Umbilical cord (tissue), 2 donors: ENCODE data around the gene FAM24A. TPM values are rescaled to one million over a fixed set of nuclear protein-coding genes. Genes with fewer than 3 reads are reported as not detected.

Source experiments
- DNase-seq: peaks from one replicate; pipeline ENCODE4 v3.0.0-alpha.2; 2015; ENCODE audit warnings: low spot score
- total RNA-seq: library from RNA; depleted of rRNA; stranded (reverse); fragments of >200 nt; gene quantifications from one replicate; pipeline ENCODE4 v1.2.3, GENCODE V29; 2014; ENCODE audit warnings: low replicate concordance; ENCODE audit not compliant: insufficient read depth

Gene FAM24A
- total RNA-seq, 1 donor from 2014 or later = not detected

DNA sequence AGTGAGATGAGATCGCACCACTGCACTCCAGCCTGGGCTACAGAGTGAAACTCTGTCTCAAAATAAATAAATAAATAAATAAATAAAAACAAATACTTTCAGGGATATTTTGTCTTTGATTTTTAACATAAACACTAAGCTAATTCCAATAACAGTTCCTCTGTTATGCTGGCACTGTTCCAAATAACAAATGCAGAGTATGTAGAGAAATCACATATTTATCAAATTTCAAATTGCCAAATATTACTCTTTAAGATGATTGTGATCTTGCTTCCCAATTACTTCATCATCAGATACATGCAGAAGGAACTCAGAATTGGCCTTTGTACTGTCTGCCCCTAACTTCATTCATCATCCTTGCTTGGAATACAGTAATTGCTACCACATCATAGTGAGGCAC lies 19.7 kb downstream of the FAM24A start:
- DNase-seq = no peak

DNA sequence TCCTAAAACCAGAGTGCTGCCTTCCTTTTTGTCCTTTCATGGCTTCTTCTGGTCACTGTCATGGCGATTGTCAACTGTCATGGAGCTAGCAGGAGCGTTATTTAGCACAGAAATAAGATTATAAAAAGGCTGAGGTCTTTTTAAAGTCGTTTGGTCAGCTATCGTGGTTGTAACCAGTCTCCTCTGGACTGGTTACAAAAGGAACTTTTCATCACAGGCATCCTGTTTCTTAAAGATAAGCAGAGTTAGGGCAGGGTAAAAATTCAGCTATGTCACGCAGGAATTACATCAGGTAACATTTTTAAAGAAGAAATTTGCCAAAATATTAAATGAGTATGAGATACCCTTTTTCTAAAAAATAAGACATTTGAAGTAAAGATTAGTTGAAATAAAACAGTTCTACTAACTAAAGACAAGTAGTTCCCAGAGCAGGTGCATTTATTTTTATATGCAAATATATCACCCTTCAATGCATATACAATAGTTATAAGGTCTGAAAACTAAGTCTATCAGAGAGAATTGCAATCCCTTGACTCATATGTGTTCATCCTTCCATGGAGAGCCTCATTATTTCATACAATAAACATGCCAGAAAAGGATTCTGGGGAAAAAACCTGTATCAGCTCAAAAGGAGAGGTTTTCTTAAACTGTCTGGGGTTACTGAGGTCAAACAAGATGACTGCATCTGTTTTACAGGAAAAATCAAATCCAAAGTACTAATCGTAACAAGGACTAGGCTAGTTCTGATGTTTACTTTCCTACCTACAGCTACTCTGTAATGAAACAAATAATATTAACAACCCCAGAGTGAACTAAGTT lies 20.9 kb downstream of the FAM24A start:
- peak; percentile 4 for DNase-seq

DNA sequence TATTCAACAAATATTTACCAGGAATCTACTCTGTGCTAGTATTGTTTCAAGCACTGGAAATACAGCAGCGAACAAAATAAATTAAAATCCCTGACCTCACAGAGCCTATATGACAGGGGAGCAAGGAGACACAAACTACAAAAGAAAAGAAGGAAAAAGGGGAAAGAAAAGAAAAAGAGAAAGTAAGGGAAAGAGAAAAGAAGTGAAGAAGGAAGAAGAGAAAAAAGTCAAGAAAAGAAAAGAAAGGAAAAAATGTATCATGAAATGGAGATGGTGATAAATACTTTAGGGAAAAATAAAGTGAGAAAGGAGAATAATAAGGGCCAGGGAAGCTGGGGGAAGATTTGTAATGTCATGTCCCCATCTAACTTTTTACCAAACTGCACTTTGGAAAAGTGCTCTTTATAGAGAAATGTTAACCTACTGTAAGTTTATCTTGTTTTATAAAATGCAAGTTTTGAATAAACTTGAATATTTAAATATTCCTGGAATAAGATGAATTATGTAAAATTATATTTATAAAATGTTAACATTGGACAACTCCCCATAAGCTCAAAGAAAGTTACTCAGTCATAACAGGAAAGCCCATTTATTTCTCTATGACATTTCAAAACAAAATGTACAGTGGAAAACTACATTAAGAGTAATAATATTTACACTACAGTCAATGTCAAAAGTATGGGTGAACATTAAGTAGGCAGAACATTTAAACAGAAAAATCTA lies 28.9 kb downstream of the FAM24A start:
- DNase-seq = no peak

DNA sequence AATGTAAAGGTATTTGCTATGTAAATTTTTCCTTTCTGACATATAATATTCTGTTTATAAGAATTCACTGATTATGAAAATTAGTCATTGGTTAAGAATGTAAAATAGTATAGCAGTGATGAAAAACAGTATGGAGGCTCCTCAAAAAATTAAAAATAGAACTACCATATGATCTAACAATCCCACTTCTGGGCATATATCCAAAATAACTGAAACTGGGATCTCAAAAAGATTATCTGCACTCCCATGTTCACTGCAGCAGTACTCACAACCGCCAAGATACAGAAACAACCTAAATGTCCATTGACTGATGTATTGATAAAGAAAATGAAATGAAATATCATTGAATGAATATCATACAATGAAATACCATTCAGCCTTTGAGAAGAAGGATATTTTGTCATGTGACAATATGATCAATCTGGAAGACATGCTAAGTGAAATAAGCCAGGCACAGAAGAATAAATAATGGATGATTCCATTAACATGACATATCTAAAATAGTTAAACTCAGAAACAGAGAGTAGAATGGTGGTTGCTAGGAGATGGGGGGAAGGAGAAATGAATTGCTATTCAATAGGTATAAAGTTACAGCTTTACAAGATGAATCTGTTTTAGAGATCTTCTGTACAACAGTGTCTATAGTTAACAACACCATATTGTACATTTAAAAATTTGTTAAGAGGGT lies 29.6 kb downstream of the FAM24A start:
- peak; percentile 90 for DNase-seq

DNA sequence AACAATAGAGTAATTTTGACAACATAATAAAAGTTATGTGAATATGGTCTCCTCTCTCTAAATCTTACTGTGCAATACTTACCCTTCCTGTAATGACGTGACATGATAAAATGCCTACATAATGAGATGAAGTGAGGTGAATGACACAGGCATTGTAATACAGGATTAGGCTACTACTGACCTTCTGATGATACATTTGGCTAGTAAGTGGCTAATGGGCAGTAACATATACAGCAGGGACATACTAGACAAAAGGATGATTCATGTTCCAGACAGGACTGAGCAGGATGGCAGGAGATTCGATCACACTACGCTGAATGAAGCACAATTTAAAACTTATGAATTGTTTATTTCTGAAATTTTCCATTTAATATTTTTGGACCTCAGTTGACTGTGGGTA lies 38.9 kb downstream of the FAM24A start:
- DNase-seq = no peak

DNA sequence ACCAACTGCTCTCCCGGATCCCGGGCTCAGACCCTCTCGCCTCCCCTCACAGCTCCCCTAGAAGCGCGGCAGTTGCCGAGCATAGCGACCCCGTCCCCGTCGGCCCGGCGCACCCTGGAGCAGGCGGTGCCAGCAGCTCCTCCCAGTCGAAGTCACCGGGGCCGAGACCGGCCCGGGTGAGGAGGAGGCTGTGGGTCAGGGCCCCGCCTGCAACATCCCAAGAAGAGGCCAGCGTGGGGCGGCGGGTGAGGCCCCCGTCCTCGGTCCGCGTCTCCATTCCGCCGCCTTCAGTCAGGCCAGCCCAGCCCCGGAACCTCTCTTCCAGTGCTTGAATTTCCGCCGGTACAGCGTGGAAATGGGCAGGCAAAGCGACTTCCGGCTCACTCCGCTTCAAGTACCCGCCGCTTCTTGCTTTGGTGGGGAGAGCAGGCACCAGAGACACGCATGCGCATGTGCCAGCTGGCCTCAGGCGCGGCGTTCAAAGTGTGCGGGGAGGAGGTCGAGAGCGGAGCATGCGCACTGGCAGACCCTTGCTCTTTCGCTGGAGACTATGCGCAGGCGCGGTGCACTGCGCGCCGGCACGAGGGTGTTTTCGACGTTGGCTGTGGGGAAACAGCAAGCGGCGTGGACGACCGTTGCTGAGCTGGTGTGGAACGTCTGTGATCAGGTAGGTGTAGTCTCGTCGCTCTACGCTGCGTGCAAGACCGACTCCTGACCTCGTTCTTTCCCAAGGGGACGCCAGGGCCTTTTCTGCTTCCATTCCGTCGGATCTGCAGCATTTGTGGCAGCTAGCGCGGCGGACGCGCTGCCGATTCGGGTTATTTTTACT lies 43.7 kb downstream of the FAM24A start, which contains the start of gene C10orf88:
C10orf88 (minus strand) TSS at position 326 of the 829 bp plus-strand sequence; CDS start at position 277, 49 bp downstream.
- peak; percentile 99 for DNase-seq

DNA sequence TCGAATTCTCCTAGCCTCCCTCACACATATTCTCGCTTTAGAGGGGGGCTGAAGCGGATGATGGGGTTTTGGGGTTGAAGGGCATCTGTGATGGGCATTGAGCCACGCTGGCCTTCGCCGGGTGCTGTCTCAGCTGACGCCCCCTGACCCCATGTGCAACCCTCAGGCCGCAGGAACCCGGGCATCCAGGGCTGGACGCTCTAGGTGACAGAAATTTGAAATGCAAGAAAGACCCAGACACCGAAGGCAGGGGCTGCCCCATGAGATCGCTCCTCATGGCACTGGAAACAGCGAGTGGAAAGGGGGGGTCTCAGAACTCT lies 44.3 kb downstream of the FAM24A start:
- no peak for DNase-seq

DNA sequence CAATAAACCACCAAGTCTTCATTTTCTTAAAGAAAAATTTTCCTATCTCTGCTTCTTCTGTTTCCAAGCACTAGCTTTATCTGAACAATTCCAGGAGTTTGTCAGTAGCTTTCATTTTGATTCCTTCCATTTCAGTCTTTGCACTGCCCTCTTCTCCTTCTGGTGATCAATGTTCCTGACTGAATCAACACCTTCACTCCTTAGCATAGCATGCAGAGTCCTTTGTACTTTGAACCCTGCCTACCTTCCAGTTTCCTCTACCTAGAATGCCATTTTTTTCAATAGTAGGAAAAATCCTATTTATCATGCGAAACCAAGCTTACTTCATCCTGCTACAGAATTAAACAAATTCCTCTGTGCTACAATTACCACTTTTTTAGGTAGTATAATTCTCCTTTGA lies 45.5 kb downstream of the FAM24A start:
- DNase-seq = no peak

DNA sequence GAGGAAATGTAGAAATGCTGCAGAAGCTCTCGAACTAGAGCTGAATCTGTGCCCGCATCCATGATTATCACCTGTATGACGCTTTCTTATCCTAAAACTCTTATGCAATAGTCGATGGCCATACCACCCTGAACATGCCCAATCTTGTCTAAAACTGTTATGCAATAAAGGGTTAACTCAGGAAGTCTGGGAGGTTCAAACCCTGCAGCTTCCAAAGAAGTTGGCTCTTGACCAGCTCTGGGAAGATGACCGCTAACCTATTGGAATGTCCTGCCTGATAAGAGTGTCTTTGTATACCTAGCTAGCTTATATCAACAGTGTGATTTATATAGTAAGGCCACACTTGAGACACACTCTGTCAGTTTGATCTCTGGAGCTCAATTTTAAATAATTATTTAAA lies 47.1 kb downstream of the FAM24A start:
- no peak for DNase-seq

DNA sequence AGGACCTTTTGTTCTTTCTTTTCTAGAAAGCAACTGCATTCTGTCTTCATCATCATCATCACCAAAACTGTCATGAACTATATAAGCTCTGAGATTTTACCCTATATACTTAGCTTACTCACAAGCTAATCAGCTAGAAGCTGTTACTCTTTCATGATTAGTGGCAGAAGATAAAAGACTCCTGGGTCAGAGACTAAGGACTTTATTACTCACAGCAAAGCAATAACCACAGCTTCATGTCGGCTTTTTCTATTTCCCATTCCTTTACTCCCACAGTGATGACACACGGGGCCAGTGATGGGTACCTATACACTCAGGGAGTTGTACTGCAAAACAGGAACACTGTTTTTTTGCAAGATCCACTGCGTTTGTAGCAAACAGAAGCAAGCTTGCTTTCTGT lies 52.0 kb downstream of the FAM24A start:
- DNase-seq = no peak

Other genes with a start within 250 kb of the FAM24A start
- 1.2 TPM for gene C10orf120, start 210.8 kb upstream of the FAM24A start, total RNA-seq
- gene CUZD1, start 64.8 kb upstream of the FAM24A start, total RNA-seq = not detected
- not detected for gene FAM24B, start 31.0 kb upstream of the FAM24A start, total RNA-seq
- gene C10orf88, start 43.6 kb downstream of the FAM24A start, total RNA-seq = 33.5 TPM
- 2.9 TPM for gene PSTK, start 69.8 kb downstream of the FAM24A start, total RNA-seq
- 5.3 TPM for gene IKZF5, start 98.2 kb downstream of the FAM24A start, total RNA-seq
- 10.6 TPM for gene ACADSB, start 98.4 kb downstream of the FAM24A start, total RNA-seq
- gene HMX3, start 225.4 kb downstream of the FAM24A start, total RNA-seq = 2.6 TPM
- gene HMX2, start 237.5 kb downstream of the FAM24A start, total RNA-seq = not detected
- 25.0 TPM for gene BUB3, start 243.8 kb downstream of the FAM24A start, total RNA-seq